Activated CD8-positive, alpha-beta memory T cell treated with anti-CD3 and anti-CD28 coated beads, Interleukin-2, amount 10 ng/mL, durations not matched to agents 7 days and 5 days (primary cell): Measurements from ENCODE around the gene GPR68. TPM values are rescaled to one million over a fixed set of nuclear protein-coding genes. Genes with fewer than 3 reads are reported as not detected.

Experiments
- ATAC-seq: fragments of 150-1000 bp; cut with Tn5 transposase; one replicate; pipeline ENCODE4 v1.10.0; 2021; ENCODE audit warnings: moderate library complexity
- CTCF ChIA-PET: fragments of 350-600 bp; sonication (Branson Sonifier 250); formaldehyde crosslinking; loops from one replicate; lab custom pipeline; 2021; ENCODE audit warnings: antibody characterized with exemption; lab: Charles Lee
- DNase-seq: peaks from one replicate; pipeline ENCODE4 v3.0.0-alpha.2; 2020
- H3K27ac Mint-ChIP-seq: one replicate; pipeline ENCODE4 v1.8.0; 2021; ENCODE audit warnings: mild to moderate bottlenecking, mixed read lengths
- H3K27me3 Mint-ChIP-seq: one replicate; pipeline ENCODE4 v1.8.0; 2021; ENCODE audit warnings: mixed read lengths
- H3K36me3 Mint-ChIP-seq: one replicate; pipeline ENCODE4 v1.8.0; 2021; ENCODE audit warnings: mild to moderate bottlenecking, mixed read lengths
- H3K4me1 Mint-ChIP-seq: one replicate; pipeline ENCODE4 v1.8.0; 2021; ENCODE audit warnings: mixed read lengths
- H3K4me3 Mint-ChIP-seq: one replicate; pipeline ENCODE4 v1.8.0; 2021; ENCODE audit warnings: mild to moderate bottlenecking, moderate library complexity, mixed read lengths
- H3K9me3 Mint-ChIP-seq: one replicate; pipeline ENCODE4 v1.8.0; 2022; ENCODE audit warnings: low read depth, mixed read lengths
- total RNA-seq, 2 experiments: library from RNA; stranded (reverse); gene quantifications; one replicate each; pipeline ENCODE4 v1.2.3, GENCODE V29; 2021

GPR68 gene
- total RNA-seq, 2 experiments from 2014 or later, result 44.5 to 48.0 TPM

GRCh38 chr14:91282954-91283645 lies 38.6 kb upstream of the GPR68 start:
- Mint-ChIP-seq H3K36me3 (peaks cover 60% of the 10 kb centered on the region), H3K27ac (peak overlapping the region; percentile 62), H3K9me3 (no peaks in the 10 kb centered on the region), H3K27me3 (no peaks in the 10 kb centered on the region), H3K4me1 (peaks cover 25% of the 10 kb centered on the region), H3K4me3 (no peak overlapping the region)
- ATAC-seq (no peak), DNase-seq (no peak)
- CTCF ChIA-PET, result interaction anchor here (2.0 kb wide), 1 partner anchor 105 kb away, joined by 7 read pairs; no protein-coding TSS in a partner anchor

DNA sequence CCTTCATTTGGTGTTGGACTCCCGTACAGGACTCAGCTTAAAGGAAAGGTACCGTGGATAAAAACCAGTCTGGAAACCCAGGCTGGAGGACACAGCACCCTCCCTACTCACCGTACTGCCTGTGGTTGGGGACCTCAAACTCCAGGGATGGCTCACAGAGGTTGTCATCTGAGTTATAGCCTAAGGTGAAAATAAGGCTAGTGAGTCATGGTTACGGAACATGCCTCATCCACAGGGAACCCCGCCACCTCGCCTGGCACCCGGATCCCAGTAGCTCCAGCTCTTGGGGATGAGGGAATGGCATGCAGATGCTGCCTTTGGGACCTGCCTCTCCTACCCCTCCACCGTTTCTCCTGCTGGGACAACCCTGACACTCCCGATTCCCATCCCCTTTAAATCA lies 36.8 kb upstream of the GPR68 start:
- Mint-ChIP-seq H3K27me3 (no peaks in the 10 kb centered on the region), H3K4me3 (no peak overlapping the region), H3K36me3 (peaks cover 67% of the 10 kb centered on the region), H3K9me3 (no peaks in the 10 kb centered on the region), H3K27ac (peak overlapping the region; percentile 67), H3K4me1 (peaks cover 32% of the 10 kb centered on the region)
- DNase-seq (no peak), ATAC-seq (no peak)
- CTCF ChIA-PET, result interaction anchor here (1.0 to 5.4 kb wide), 2 partner anchors 17 to 104 kb away, joined by 3 to 33 read pairs; no protein-coding TSS in a partner anchor

DNA sequence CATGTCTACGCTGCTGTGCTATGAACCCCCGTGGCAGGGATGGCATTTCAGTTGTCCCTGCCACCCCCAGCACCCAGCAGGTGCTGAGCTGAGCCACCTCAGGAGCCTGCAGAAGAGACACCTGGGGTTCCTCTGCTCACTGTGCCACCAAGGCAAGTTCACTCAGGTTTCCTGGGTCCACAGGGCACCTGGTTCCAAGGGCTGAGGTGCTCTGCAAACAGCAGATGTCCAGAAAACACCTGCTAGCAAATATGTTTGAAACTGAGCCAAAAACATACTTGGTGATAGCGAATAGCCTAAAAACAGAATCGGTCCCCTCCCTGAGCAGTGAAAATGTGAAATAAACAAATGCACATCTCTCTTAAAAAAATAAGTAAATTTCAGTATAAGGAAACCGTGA lies 35.6 kb upstream of the GPR68 start:
- CTCF ChIA-PET, result interaction anchor here (0.8 to 5.4 kb wide), 2 partner anchors 103 to 526 kb away, joined by 3 to 33 read pairs; no protein-coding TSS in a partner anchor
- Mint-ChIP-seq H3K27me3 (no peaks in the 10 kb centered on the region), H3K9me3 (no peaks in the 10 kb centered on the region), H3K27ac (no peak overlapping the region), H3K36me3 (peaks cover 62% of the 10 kb centered on the region), H3K4me3 (no peak overlapping the region), H3K4me1 (peaks cover 34% of the 10 kb centered on the region)
- ATAC-seq (no peak), DNase-seq (no peak)

- CTCF ChIA-PET, result interaction anchor here (0.7 to 5.4 kb wide), 5 partner anchors 9 to 525 kb away, joined by 3 to 33 read pairs (median 4); no protein-coding TSS in a partner anchor
- Mint-ChIP-seq H3K27me3 (no peaks in the 10 kb centered on the region), H3K36me3 (peaks cover 60% of the 10 kb centered on the region), H3K27ac (no peak overlapping the region), H3K4me1 (peaks cover 33% of the 10 kb centered on the region), H3K9me3 (no peaks in the 10 kb centered on the region), H3K4me3 (no peak overlapping the region)
- DNase-seq (no peak), ATAC-seq (no peak)
These were observed 34.9 kb upstream of the GPR68 start for GRCh38 chr14:91279354-91279753.

- no peak for ATAC-seq
- no peaks in the 10 kb centered on the region for H3K27me3 Mint-ChIP-seq
These were observed 33.8 kb upstream of the GPR68 start for GRCh38 chr14:91278383-91278715.

GRCh38 chr14:91277546-91278382 lies 33.3 kb upstream of the GPR68 start:
- CTCF ChIA-PET, result interaction anchor here (0.6 to 5.4 kb wide), 6 partner anchors 9 to 755 kb away, joined by 3 to 33 read pairs (median 4); no protein-coding TSS in a partner anchor
- Mint-ChIP-seq H3K27ac (peak overlapping the region; percentile 49), H3K4me3 (no peak overlapping the region), H3K36me3 (peaks cover 50% of the 10 kb centered on the region), H3K27me3 (no peaks in the 10 kb centered on the region), H3K4me1 (peaks cover 22% of the 10 kb centered on the region), H3K9me3 (no peaks in the 10 kb centered on the region)
- ATAC-seq (no peak), DNase-seq (no peak)

More at GRCh38 chr14:91278383-91278715, 33.8 kb upstream of the GPR68 start:
- CTCF ChIA-PET, result interaction anchor here (0.7 to 5.4 kb wide), 3 partner anchors 10 to 231 kb away, joined by 4 to 33 read pairs (median 4); no protein-coding TSS in a partner anchor
- no peak for DNase-seq
- H3K27ac Mint-ChIP-seq, result peak overlapping the region; percentile 44
- H3K36me3 Mint-ChIP-seq, result peaks cover 56% of the 10 kb centered on the region
- H3K9me3 Mint-ChIP-seq, result no peaks in the 10 kb centered on the region
- no peak overlapping the region for H3K4me3 Mint-ChIP-seq
- H3K4me1 Mint-ChIP-seq, result peaks cover 28% of the 10 kb centered on the region

GRCh38 chr14:91274796-91275195 lies 30.3 kb upstream of the GPR68 start:
- no peak for DNase-seq
- H3K36me3 Mint-ChIP-seq, result peaks cover 50% of the 10 kb centered on the region
- no peaks in the 10 kb centered on the region for H3K27me3 Mint-ChIP-seq
- CTCF ChIA-PET, result no interaction called here
- peaks cover 22% of the 10 kb centered on the region for H3K4me1 Mint-ChIP-seq
- H3K4me3 Mint-ChIP-seq, result no peak overlapping the region
- peak overlapping the region; percentile 42 for H3K27ac Mint-ChIP-seq
- H3K9me3 Mint-ChIP-seq, result no peaks in the 10 kb centered on the region
- no peak for ATAC-seq

GRCh38 chr14:91273885-91274273 lies 29.4 kb upstream of the GPR68 start:
- Mint-ChIP-seq H3K36me3 (peaks cover 50% of the 10 kb centered on the region), H3K27ac (peak overlapping the region; percentile 49), H3K4me1 (peaks cover 22% of the 10 kb centered on the region), H3K9me3 (no peaks in the 10 kb centered on the region), H3K4me3 (no peak overlapping the region), H3K27me3 (no peaks in the 10 kb centered on the region)
- DNase-seq (no peak), ATAC-seq (no peak)
- CTCF ChIA-PET, result no interaction called here

DNA sequence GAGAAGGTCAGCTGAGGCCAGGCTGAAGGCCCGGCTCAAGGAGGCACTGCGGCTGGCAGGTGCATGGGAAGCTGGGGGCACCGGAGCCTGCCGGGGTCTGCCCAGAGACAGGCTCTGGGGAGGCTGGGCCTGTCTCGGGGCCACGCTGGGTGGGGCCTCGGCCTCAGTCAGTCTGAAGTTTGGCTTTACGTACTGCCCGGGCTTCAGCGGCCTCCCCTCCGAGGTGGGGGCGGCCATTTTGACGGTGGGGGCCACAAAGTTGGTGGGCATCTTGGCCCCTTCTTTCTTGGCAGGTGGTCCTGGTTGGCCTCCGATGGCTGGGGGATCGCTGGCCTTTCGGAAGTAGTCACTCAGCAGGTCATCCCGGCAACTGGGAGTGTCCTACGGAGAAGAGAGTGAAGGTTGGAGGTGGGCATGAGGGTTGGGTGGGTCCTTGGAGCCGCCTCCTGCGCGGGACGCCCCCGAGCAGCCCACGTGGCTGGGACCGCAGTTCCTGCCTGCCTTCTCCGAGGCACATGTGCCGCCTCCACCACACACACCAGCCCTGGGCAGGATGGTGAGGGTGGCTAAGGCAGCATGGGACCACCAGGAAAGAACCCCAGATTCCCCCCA lies 28.9 kb upstream of the GPR68 start:
- H3K9me3 Mint-ChIP-seq, result no peaks in the 10 kb centered on the region
- DNase-seq (no peak), ATAC-seq (no peak)
- peaks cover 22% of the 10 kb centered on the region for H3K4me1 Mint-ChIP-seq
- no peaks in the 10 kb centered on the region for H3K27me3 Mint-ChIP-seq
- peaks cover 49% of the 10 kb centered on the region for H3K36me3 Mint-ChIP-seq
- CTCF ChIA-PET, result interaction anchor here (2.0 kb wide), 1 partner anchor 96 kb away, joined by 5 read pairs; no protein-coding TSS in a partner anchor
- no peak overlapping the region for H3K4me3 Mint-ChIP-seq
- no peak overlapping the region for H3K27ac Mint-ChIP-seq

- ATAC-seq (no peak), DNase-seq (no peak)
- no peaks in the 10 kb centered on the region for H3K9me3 Mint-ChIP-seq
- peaks cover 53% of the 10 kb centered on the region for H3K36me3 Mint-ChIP-seq
- H3K27me3 Mint-ChIP-seq, result no peaks in the 10 kb centered on the region
- no peak overlapping the region for H3K4me3 Mint-ChIP-seq
- CTCF ChIA-PET, result interaction anchor here (0.6 to 2.0 kb wide), 3 partner anchors 15 to 95 kb away, joined by 3 to 5 read pairs (median 4); no protein-coding TSS in a partner anchor
- no peak overlapping the region for H3K27ac Mint-ChIP-seq
- H3K4me1 Mint-ChIP-seq, result peaks cover 20% of the 10 kb centered on the region
These were observed 28.1 kb upstream of the GPR68 start for GRCh38 chr14:91272341-91273272.

GRCh38 chr14:91271639-91272038 lies 27.1 kb upstream of the GPR68 start:
- H3K27me3 Mint-ChIP-seq, result no peaks in the 10 kb centered on the region
- H3K4me1 Mint-ChIP-seq, result peaks cover 12% of the 10 kb centered on the region
- peaks cover 48% of the 10 kb centered on the region for H3K36me3 Mint-ChIP-seq
- CTCF ChIA-PET, result interaction anchor here (2.0 kb wide), 1 partner anchor 94 kb away, joined by 5 read pairs; no protein-coding TSS in a partner anchor
- no peak overlapping the region for H3K4me3 Mint-ChIP-seq
- no peaks in the 10 kb centered on the region for H3K9me3 Mint-ChIP-seq
- no peak overlapping the region for H3K27ac Mint-ChIP-seq
- ATAC-seq, result no peak
- DNase-seq, result no peak

- Mint-ChIP-seq H3K27me3 (no peaks in the 10 kb centered on the region), H3K9me3 (no peaks in the 10 kb centered on the region), H3K36me3 (peaks cover 40% of the 10 kb centered on the region), H3K4me3 (no peak overlapping the region), H3K27ac (no peak overlapping the region), H3K4me1 (peaks cover 9% of the 10 kb centered on the region)
- DNase-seq, result no peak
- ATAC-seq, result no peak
- CTCF ChIA-PET, result interaction anchor here (1.0 kb wide), 1 partner anchor 98 kb away, joined by 3 read pairs; no protein-coding TSS in a partner anchor
These were observed 26.1 kb upstream of the GPR68 start for GRCh38 chr14:91270619-91271018.
